ENCODE results near the gene COL21A1.

Gene COL21A1

GRCh38 chr6:56244528-56245253 is 2.7 kb downstream of the COL21A1 start:
- no peak for DNase-seq

GRCh38 chr6:56244089-56244488 is 3.3 kb downstream of the COL21A1 start:
- DNase-seq = no peak

- no peak for DNase-seq
Observed at GRCh38 chr6:56243518-56244070, 3.8 kb downstream of the COL21A1 start.

GRCh38 chr6:56242346-56242745 is 5.0 kb downstream of the COL21A1 start:
- no peak for DNase-seq

- DNase-seq = no peak
Observed at GRCh38 chr6:56241124-56241802, 6.1 kb downstream of the COL21A1 start.

GRCh38 chr6:56238352-56238751 is 9.0 kb downstream of the COL21A1 start:
- DNase-seq = peak; percentile 18

GRCh38 chr6:56235245-56235644 is 12.1 kb downstream of the COL21A1 start:
- DNase-seq = no peak

GRCh38 chr6:56232436-56232835 is 14.9 kb downstream of the COL21A1 start:
- no peak for DNase-seq

- no peak for DNase-seq
Observed at GRCh38 chr6:56231827-56232226, 15.6 kb downstream of the COL21A1 start.

GRCh38 chr6:56230976-56231566 is 16.3 kb downstream of the COL21A1 start:
- no peak for DNase-seq

- no peak for DNase-seq
Observed at GRCh38 chr6:56227071-56227879, 20.1 kb downstream of the COL21A1 start.

GRCh38 chr6:56223995-56224394 is 23.4 kb downstream of the COL21A1 start:
- DNase-seq = no peak

GRCh38 chr6:56222499-56222898 is 24.9 kb downstream of the COL21A1 start:
- DNase-seq = no peak

- no peak for DNase-seq
Observed at GRCh38 chr6:56220078-56220477, 27.3 kb downstream of the COL21A1 start.

- DNase-seq = no peak
Observed at GRCh38 chr6:56214703-56215101, 32.7 kb downstream of the COL21A1 start.

- no peak for DNase-seq
Observed at GRCh38 chr6:56214041-56214702, 33.2 kb downstream of the COL21A1 start.

GRCh38 chr6:56211724-56212123 is 35.7 kb downstream of the COL21A1 start:
- DNase-seq = no peak

- no peak for DNase-seq
Observed at GRCh38 chr6:56204134-56204533, 43.2 kb downstream of the COL21A1 start.

GRCh38 chr6:56199956-56200355 is 47.4 kb downstream of the COL21A1 start:
- DNase-seq = no peak

GRCh38 chr6:56193846-56194245 is 53.5 kb downstream of the COL21A1 start:
- DNase-seq = no peak

- DNase-seq = no peak
Observed at GRCh38 chr6:56188429-56188828, 59.0 kb downstream of the COL21A1 start.

GRCh38 chr6:56187686-56188085 is 59.7 kb downstream of the COL21A1 start:
- no peak for DNase-seq

Data from NK-92 treated with Interleukin-12 subunit alpha and Interleukin-12 subunit beta, amount 100 ng/mL, for 24 hours (cell line).